Astrocyte of the cerebellum (primary cell): ENCODE results near the gene OR10H5.
A peak's percentile ranks its signal among the peaks of the same experiment; 100 is the strongest.
"Not testable (repeated sequence)": the region's sequence is repeated elsewhere in the genome, so short reads cannot be mapped to it uniquely, and the experiment has no call there.

Experiments used
- DNase-seq: peaks from one replicate; pipeline ENCODE4 v3.0.0-alpha.2; 2011; ENCODE audit warnings: low read depth
- H3K4me3 ChIP-seq: 2 replicates; pipeline ENCODE4 v1.5.1; 2011; ENCODE audit warnings: mild to moderate bottlenecking, low read depth, low read length, moderate library complexity
- in situ Hi-C: cut with HindIII; loops from 2 replicates; pipeline ENCODE4 v1.10.0; 2017; ENCODE audit warnings: low sequenced_read_pairs
- TF ChIP-seq, protein P1 (sequence below): IDR thresholded peaks from 2 replicates; pipeline ENCODE4 v1.5.1; 2012; ENCODE audit warnings: low read length, low read depth, moderate library complexity, mild to moderate bottlenecking; ENCODE audit errors: missing control alignments

OR10H5 gene

GRCh38 chr19:15836330-15837220 is 49.1 kb downstream of the OR10H5 start:
- TF ChIP-seq, protein P1, sequence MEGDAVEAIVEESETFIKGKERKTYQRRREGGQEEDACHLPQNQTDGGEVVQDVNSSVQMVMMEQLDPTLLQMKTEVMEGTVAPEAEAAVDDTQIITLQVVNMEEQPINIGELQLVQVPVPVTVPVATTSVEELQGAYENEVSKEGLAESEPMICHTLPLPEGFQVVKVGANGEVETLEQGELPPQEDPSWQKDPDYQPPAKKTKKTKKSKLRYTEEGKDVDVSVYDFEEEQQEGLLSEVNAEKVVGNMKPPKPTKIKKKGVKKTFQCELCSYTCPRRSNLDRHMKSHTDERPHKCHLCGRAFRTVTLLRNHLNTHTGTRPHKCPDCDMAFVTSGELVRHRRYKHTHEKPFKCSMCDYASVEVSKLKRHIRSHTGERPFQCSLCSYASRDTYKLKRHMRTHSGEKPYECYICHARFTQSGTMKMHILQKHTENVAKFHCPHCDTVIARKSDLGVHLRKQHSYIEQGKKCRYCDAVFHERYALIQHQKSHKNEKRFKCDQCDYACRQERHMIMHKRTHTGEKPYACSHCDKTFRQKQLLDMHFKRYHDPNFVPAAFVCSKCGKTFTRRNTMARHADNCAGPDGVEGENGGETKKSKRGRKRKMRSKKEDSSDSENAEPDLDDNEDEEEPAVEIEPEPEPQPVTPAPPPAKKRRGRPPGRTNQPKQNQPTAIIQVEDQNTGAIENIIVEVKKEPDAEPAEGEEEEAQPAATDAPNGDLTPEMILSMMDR: no peak
- in situ Hi-C loops: no loop called here
- DNase-seq: peak; percentile 74
- peak overlapping the region; percentile 72 for H3K4me3 ChIP-seq

DNA sequence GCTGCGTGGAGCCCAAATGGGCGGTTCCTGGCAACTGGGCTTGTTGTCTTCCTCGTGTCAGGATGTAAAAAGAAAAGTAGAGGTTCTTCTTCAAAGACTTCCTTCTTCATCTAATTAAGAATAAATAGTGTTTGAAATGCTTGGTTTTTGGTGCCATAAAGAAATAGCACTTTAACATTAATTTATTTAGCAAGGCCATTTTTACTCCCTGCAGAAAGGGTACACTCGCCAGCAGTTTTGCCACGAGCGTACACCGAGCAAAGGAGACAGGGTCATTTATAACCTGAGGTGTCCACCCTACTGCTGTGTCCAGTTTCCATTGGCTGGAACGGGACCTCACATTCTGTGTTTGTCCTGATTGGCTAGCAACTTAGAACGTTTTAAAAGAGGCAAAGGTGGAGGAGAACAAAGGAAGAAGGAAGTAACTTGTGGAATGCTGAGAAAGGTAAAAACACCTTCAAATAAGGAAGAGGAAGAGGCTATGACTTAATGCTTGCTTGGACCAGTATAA is 49.8 kb downstream of the OR10H5 start:
- H3K4me3 ChIP-seq: peak overlapping the region; percentile 72
- in situ Hi-C loops: no loop called here
- DNase-seq: no peak
- TF ChIP-seq, protein P1: no peak

- in situ Hi-C loops: no loop called here
- TF ChIP-seq, protein P1: no peak
- H3K4me3 ChIP-seq: no peak overlapping the region
- DNase-seq: no peak
These were observed 50.9 kb downstream of the OR10H5 start for GRCh38 chr19:15838351-15838750.

DNA sequence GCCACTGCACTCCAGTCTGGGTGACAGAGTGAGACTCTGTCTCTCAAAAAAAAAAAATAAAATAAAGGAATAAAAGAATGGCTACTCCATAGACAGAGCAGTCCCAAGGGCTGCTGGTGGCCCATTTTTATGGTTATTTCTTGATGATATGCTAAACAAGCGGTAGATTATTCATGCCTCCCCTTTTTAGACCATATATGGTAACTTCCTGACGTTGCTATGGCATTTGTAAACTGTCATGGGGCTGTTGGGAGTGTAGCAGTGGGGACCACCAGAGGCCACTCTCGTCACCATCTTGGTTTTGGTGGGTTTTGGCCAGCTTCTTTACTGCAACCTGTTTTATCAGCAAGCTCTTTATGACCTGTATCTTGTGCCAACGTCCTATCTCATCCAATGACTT is 52.4 kb downstream of the OR10H5 start:
- in situ Hi-C loops, DNase-seq, H3K4me3 ChIP-seq: not testable (repeated sequence)

DNA sequence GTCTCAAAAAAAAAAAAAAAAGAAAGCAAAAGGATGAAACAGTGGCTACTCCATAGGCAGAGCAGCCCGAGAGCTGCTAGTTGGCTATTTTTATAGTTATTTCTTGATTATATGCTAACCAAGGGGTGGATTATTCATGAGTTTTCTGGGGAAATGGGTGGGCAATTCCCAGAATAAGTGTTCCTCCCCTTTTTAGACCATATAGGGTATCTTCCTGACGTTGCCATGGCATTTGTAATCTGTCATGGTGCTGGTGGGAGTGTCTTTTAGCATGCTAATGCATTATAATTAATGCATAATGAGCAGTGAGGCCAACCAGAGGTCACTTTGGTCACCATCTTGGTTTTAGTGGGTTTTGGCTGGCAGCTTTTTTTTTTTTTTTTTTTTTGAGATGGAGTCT is 53.4 kb downstream of the OR10H5 start:
- TF ChIP-seq, protein P1: no peak
- H3K4me3 ChIP-seq: no peak overlapping the region
- in situ Hi-C loops: no loop called here
- DNase-seq: no peak

DNA sequence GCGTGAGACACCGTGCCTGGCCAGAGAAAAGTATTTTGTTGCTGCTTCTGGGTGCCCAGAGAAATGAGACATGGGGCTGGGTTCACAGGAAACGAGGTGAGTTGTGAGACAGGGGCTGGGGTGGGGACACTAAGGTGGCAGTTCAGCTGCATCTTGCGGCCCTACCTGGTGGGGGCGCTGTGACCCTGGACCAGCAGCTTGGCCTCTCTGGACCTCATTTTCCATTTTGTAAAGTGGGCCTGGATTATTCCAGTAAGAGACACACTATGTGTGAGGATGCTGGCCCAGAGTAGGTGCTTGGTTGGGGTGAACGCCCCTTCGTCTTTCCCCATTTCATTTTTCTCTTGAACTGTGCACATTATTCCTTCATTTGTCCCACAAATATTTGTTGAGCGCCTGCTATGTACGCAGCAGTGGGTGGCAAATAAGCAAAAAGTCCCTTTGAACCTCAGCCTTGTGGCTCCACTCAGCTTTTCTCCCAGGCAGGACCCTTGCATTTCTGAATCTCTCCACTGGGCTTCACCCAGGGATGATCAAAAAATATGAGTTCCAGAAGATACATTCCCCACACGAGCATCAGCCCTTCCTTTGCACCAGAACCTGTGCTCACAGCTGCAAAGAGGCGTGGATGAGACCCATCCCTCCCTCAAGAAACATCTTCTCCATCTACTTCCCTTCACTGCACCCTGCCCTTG is 54.6 kb downstream of the OR10H5 start:
- TF ChIP-seq, protein P1: no peak
- DNase-seq: no peak
- no peak overlapping the region for H3K4me3 ChIP-seq
- in situ Hi-C loops: no loop called here

DNA sequence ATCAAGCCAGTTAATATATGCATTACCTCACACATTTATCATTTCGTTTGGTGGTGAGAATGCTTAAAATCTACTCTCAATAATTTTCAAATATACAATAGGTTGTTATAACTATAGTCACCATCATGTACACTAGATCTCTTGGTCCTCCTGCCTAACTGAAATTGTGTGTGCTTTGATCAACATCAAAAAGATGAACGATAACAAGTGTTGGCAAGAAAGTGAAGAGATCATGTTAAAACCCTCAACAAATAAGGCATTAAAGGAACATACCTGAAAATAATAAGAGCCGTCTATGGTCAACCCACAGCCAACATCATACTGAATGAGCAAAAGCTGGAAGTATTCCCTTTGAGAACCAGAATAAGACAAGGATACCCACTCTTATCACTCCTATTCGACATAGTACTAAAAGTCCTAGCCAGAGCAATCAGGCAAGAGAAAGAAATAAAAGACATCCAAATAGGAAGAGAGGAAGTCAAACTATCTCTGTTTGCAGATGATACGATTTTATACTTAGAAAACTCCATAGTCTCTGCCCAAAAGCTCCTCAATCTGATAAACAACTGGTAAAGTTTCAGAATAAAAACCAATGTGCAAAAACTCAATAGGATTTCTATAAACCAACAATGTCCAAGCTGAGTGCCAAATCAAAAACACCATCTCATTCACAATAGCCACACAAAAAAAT is 55.9 kb downstream of the OR10H5 start:
- in situ Hi-C loops: no loop called here
- TF ChIP-seq, protein P1: no peak
- H3K4me3 ChIP-seq: no peak overlapping the region
- DNase-seq: no peak

DNA sequence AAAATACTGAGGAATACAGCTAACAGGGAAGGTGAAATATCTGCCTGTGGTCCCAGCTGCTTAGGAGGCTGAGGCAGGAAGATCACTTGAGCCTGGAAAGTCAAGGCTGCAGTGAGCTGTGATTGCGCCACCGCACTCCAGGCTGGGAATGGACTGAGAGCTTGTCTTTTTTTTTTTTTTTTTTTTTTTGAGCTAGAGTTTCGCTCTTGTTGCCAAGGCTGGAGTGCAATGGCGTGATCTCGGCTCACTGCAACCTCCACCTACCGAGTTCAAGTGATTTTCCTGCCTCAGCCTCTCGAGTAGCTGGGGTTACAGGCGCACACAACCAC is 56.4 kb downstream of the OR10H5 start:
- H3K4me3 ChIP-seq, in situ Hi-C loops, DNase-seq: not testable (repeated sequence)
